NCI-H748 treated with DMSO at 0.1 percent for 48 hours (cell line): ENCODE measurements around the gene UNC50.

ENCODE experiments used
- DNase-seq: peaks from one replicate; lab custom pipeline; 2025; lab: John Stamatoyannopoulos, UW

Gene UNC50

GRCh38 chr2:98665677-98666076 lies 57.3 kb downstream of the UNC50 start:
- DNase-seq = no peak
